Stimulated activated CD8-positive, alpha-beta memory T cell treated with anti-CD3 and anti-CD28 coated beads, Interleukin-4, amount 100 ng/mL, for 24 hours (primary cell): ENCODE measurements around the gene SCRN2.

Source experiments
- DNase-seq: peaks from one replicate; pipeline ENCODE4 v3.0.0-alpha.2; 2020; ENCODE audit warnings: low read depth

Gene SCRN2

GRCh38 chr17:47846716-47847340 lies 5.8 kb upstream of the SCRN2 start:
- DNase-seq = no peak

DNA sequence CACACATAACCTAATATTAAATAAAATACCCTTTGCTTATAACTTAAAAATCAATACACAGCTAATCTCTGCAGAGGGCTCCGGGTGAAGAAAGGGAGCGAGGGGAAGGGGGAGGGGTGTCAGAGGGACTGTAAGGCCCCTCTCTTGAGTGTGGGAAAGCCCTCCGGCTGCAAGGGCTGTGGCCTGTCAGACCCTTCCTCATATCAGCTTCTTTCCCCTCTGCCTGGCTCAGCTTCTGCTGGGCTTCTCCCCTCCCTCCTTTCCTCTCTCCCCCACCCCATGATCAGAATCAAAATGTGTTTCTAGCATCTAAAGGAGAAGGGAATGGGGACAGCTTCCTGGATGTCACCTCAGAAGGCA lies 4.6 kb upstream of the SCRN2 start:
- DNase-seq = no peak

DNA sequence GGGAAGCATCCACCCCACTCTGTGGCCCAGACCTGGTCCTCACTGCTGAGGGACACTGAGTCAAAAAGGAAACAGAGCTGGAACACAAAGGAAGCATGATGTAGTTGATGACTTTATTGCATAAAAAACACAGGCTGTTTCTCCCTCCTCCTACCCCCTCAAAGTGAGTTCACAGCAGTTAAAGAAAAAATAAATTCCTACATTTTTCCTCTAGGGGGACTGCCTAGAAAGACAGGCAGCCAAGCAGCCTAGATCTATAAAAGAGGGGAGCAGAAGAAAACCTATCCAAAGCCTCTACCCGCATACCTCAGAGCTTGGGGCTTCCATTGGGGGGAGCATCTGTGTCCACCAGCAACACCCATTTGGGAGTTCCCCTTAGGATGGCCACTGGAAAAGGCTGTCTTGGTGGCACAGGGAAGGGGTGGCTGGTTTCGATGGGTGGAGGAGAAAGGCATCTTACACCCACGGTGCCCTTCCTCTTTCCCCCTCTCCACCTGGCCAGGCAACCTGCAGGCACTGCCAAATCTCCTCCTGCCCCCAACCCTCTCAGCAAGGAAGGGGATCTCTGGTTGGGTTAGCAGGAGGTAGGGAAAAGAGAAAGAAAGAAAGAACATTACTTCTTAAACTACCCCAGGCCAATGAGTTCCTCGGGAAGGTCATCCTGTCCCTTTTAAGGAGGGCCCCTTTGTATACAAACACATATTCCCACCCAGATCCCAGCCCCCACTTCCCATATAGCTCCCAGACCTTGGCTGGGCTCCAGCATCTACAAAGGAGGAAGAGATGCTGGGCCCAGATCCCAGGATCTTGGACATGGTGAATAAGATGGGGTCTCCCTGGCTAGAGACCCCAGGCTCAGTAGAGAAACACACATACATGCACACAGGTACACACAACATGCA lies 4.0 kb upstream of the SCRN2 start:
- no peak for DNase-seq

- DNase-seq = no peak
Observed at GRCh38 chr17:47844227-47844626, 3.2 kb upstream of the SCRN2 start.

DNA sequence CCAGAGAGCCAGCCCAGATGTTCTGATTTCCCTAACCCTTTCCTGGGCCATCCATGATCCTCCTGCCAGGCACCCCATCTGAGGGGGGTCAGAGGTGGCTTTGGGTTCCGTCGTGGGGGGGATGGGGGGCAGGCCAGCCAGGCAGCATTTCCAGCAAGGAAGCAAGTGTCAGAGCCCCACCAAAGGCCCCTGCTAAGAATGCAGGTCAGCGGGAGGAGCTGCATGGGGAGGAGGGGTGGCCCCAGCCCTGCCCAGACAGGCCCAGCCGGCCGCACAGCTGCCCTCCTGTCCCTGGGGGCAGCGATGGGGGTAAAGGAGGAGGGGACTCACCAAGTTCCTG lies 2.3 kb upstream of the SCRN2 start:
- no peak for DNase-seq

- no peak for DNase-seq
Observed at GRCh38 chr17:47841488-47842291, 617 bp upstream of the SCRN2 start.

DNA sequence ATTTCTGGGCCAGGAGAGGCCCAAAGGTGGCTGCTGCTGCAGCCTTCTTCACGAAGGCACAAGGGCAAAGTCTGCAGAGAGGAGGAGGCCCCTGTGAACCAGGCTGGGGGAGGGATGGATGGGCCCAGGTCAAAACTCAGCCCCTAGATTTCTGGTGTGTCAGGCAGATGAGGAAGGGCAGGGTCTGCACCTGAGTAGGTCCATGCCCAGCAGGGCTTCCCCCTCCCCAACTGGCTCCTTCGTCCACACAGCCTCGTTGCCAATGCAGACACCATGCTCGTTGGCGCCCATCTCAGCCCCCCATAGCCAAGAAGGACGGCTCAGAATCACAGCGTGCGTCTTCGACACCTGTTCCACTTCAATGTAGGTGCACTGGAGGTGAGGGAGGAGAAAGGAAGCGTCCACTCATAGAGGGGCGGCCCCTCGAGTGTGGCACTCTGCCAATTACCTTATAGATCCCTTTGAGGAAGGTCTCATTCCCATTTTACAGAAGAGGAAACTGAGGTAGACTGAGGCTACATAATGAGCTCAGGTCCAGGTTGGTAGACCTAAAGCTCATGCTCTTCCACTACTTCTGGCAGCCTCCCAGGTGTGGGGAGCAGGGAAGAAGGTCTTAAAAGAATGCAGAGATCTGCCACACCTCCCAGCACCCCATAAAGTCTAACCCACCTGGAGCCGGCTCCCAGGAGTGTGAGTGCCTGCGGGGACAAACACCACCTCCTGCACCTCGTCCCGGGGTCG lies 902 bp downstream of the SCRN2 start:
- no peak for DNase-seq

DNA sequence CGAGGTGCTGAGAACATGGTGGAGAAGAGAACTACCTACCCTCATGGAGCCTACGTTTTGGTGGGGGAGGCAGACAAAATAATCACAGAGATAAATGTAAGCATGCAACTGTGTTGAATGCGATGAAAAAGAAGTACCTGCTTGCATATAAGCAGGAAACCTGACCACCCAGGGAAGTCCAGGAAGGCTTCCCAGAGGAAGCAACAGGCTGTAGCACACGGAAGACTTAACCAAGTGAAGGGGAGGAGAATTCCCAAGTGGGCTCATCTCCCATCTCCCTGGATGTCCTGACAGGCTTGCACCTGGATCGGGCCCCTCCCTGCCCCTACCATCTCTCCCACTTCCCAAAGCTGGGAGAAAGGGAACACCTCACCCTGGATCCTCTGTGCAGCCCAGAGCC lies 2.0 kb downstream of the SCRN2 start:
- DNase-seq = no peak

DNA sequence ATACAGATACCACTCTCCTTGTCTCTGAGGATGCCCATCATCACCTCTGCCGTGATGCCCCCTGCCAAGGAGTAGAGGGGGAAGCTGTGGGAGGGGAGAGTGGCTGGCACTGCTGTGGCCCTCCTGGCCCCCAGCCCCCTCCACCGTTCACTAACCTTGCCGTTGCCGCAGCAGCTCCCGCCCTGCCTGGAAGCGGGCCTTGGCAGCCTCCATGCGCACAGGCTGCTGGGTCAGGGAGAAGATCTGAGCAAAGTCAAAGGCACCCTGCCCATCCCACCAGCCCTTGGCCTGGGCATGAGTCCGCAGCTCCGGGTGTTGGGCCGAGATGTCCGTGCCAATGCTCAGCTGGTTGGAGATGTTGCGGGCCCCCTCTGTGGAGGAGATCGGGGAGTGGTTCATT lies 2.4 kb downstream of the SCRN2 start:
- no peak for DNase-seq

DNA sequence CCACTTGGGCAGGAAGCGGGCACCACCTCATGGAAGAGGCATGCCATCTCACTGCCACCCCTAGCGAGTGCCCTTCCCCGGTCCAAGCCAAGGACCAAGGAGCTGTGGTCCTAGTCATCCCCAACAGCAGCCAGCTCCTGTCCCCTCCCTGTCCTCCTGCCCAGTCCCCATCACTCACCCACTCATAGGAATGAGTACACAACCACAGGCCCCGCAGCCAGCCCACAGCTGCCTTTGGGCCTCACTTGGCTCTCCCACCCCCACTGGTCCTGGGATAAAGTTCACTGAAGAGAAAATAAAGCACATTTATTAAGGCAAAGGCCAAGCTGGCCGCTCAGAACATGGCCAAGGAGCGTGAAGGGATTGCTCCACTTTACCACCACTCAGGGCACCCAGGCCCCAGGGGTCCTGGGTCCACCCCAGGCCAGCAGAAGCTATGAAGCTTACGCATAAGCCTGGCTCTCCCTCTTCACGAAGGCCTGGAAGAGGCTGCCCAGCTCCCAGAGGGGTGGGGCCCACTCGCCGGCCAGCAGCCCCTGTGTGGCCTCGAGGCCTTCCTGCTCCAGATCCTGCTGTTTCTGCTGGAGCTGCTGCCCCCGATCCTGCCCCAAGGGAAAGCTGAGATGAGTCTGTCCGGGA lies 3.6 kb downstream of the SCRN2 start:
- DNase-seq = no peak

DNA sequence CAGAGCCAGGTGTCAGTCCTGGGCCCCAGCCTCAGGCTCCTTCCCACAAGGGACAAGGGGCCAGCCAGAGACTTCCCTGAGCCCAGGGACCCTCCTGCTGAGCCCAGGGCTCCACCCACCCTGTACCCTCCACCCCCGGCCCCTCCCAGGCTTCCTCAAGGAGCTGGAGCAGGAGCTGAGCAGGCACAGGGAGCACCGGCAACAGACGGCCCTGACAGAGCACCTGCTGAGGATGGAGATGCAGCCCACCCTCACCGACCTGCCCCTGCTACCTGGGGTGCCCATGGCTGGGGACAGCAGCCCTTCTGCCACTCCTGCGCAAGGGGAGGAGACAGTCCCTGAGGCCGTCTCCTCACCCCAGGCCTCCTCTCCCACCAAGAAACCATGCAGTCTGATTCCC lies 4.5 kb downstream of the SCRN2 start:
- DNase-seq = no peak

DNA sequence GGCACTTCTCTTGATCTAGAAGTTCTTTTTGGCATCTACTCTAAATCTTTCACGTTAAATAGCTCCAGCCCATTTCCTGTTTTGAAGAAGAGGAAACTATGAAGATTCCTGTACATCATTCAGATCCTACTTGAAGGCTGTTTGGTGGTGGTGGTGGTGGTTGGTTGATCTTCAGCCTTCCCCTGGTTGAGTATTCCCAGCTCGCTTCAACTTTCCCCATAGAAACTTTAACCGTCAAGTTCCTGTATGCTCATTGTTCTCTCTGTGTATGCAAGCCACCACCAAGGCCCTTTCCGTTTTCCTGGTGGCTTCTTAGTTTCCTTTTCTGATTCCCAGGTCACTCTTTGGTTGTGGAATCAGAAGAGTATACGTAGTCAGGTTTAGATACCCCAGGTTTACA lies 6.3 kb downstream of the SCRN2 start:
- DNase-seq = no peak

DNA sequence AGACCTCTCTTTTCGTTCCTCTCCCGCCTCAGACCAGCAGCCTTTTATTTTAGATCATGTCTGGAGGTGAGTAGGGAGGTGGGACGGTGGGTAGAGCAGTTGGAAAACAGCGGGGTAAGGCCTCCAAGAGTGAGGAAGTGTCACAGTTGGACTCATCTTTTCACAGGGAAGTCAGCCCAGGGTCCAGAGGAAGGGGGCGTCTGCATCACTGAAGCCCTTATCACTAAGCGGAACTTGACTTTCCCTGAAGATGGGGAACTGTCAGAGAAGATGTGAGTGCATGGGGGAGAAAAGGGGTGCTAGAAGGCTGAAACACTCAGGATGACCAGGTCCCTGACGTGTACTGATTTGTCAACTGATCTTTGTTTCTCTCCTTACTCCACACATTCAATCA lies 9.1 kb downstream of the SCRN2 start:
- no peak for DNase-seq

DNA sequence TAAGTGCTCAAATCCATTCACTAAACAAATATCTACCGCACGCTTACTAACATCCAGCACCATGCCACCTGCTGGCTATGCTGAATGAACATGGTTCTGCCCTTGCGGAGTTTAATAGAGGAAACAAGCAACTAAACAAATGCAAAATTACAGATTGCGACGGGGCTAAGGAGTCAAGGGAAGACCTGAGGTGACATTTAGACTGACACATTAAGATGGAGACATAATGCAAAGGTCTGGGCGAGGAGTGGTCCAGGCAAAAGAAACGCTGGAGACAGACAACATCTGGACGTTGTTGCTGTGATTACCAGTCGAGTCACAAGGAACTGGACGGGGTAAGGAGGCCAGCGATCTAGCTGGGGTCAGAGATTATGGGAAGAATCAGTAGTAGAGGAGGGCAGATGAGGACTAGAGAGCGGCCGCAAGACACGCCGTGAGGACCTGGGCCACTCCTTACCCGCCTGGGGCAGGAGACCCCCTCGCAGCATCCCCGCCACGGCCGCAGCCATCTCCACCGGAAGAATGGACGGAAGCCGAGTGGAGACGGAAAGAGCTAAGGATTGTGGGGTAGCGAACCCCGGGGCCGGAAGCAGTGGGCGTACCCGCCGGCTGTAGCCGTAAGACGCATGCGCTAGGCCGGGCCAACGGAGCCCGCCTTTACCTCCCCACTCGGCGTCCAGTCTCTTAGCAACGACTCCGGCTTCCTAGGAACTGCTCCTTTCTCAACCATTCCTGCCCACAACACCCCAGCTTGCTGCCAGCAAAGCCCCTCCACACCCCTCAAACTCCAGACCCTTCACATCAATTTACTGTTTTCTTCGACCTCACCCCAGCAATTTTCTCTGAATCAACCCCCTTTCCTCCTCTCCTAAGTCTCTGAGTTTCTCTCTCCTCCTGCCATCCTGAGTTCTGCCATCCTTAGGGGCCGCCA lies 9.8 kb downstream of the SCRN2 start, which contains the start of the genes LRRC46 and MRPL10:
Gene LRRC46 (plus strand): TSS at position 668 of the 931 bp plus-strand sequence. CDS start 320 bp downstream, outside the sequence.
Gene MRPL10 (minus strand): TSS at position 539 of the 931 bp plus-strand sequence. CDS start 30 bp downstream, at position 509.
- peak; percentile 90 for DNase-seq

- DNase-seq = no peak
Observed at GRCh38 chr17:47830396-47831002, 10.6 kb downstream of the SCRN2 start.

GRCh38 chr17:47829870-47830269 lies 11.2 kb downstream of the SCRN2 start:
- no peak for DNase-seq

DNA sequence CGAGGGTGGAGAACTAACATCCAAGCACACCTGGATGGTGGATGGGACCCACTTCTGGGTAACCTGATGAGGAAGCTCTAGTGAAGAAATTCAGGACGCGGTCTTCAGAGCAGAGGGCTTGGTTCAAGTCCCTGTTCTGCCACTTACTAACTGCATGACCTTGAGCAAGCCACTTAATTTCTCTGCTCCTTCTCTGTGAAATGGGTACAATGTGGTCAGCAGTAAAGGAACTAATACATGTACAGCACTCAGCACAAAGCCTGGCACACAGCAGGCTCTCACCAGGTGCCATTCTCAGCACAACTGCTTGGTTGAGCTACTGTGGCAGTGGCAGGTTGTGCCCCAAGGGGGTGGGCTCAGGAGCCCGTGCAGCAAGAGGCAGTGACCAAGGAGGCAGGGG lies 17.6 kb downstream of the SCRN2 start:
- no peak for DNase-seq

DNA sequence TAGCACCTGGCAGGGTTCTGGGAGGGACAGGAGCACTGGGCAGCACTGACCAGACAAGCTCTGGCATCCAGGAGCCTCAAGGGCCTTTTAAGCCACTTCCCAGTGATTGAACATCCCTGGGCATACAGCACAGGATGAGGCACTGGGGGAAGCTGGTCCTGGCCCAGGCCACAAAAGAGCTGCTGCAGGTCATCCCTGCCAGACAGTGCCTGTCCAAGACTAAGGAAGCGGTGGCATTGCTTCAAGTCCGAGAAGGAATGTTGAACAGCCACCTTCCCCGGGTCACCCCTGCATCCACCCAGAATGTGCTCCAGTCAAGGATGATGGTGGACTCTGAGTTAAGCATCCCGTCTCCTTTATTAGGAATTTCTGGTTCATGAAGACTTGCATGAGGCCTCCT lies 18.3 kb downstream of the SCRN2 start:
- no peak for DNase-seq

- DNase-seq = peak; percentile 65
Observed at GRCh38 chr17:47821424-47822391, 19.4 kb downstream of the SCRN2 start, which contains the start of gene OSBPL7. Gene OSBPL7 (minus strand): TSS chr17:47821794. CDS start chr17:47820278, 1,516 bp downstream.
